Caco-2 (cell line): ENCODE results near the gene C2CD3. TPM values are rescaled to one million over a fixed set of nuclear protein-coding genes. Genes with fewer than 3 reads are reported as not detected.

Experiments used
- BruUV-seq: library from RNA; stranded (reverse); fragments of 400-500 nt; replicated peaks from 2 replicates; lab custom pipeline; 2021; lab: Mats Ljungman, UMichigan
- CTCF ChIA-PET: fragments of 300-600 bp; sonication (Branson Sonifier 250); formaldehyde crosslinking; loops from one replicate; lab custom pipeline; 2022; ENCODE audit warnings: antibody characterized with exemption; lab: Charles Lee
- POLR2A ChIA-PET: fragments of 300-600 bp; sonication (Branson Sonifier 250); formaldehyde crosslinking; loops from one replicate; lab custom pipeline; 2022; ENCODE audit warnings: antibody characterized with exemption; lab: Charles Lee
- DNase-seq, 2 experiments: peaks; one replicate each; pipeline versions ENCODE4 v3.0.0 to v3.0.0-alpha.2; 2020 to 2022
- H3K27me3 ChIP-seq: replicated peaks from 2 replicates; pipeline ENCODE4 v1.6.0; 2011; ENCODE audit warnings: low read length; ENCODE audit not compliant: control insufficient read depth, insufficient read depth
- H3K36me3 ChIP-seq: 2 replicates; pipeline ENCODE4 v1.5.1; 2011; ENCODE audit warnings: low read length; ENCODE audit not compliant: control insufficient read depth, insufficient read depth
- H3K4me1 ChIP-seq: fragments of 250-450 bp; sonication (Bioruptor Pico); 2 replicates; pipeline ENCODE4 v1.5.1; 2020; ENCODE audit warnings: mild to moderate bottlenecking
- H3K4me3 ChIP-seq: 2 replicates; pipeline ENCODE4 v1.5.1; 2011; ENCODE audit warnings: low read depth, mild to moderate bottlenecking, control low read depth, low read length
- H3K9me3 ChIP-seq: fragments of 250-450 bp; sonication (Bioruptor Pico); 2 replicates; pipeline ENCODE4 v1.5.1; 2020; ENCODE audit warnings: mild to moderate bottlenecking, moderate library complexity
- H3K27ac Mint-ChIP-seq: one replicate; pipeline ENCODE4 v1.8.0; 2022; ENCODE audit warnings: mixed read lengths; ENCODE audit not compliant: unreplicated experiment
- H3K27me3 Mint-ChIP-seq: one replicate; pipeline ENCODE4 v1.8.0; 2022; ENCODE audit warnings: mixed read lengths; ENCODE audit not compliant: insufficient read depth, unreplicated experiment
- H3K36me3 Mint-ChIP-seq: one replicate; pipeline ENCODE4 v1.8.0; 2022; ENCODE audit warnings: mild to moderate bottlenecking, mixed read lengths; ENCODE audit not compliant: insufficient read depth, unreplicated experiment
- H3K4me1 Mint-ChIP-seq: one replicate; pipeline ENCODE4 v1.8.0; 2022; ENCODE audit warnings: low read depth, mixed read lengths; ENCODE audit not compliant: unreplicated experiment
- H3K4me3 Mint-ChIP-seq: one replicate; pipeline ENCODE4 v1.8.0; 2022; ENCODE audit warnings: mild to moderate bottlenecking, moderate library complexity, mixed read lengths; ENCODE audit not compliant: unreplicated experiment
- H3K9me3 Mint-ChIP-seq: one replicate; pipeline ENCODE4 v1.8.0; 2022; ENCODE audit warnings: mixed read lengths; ENCODE audit not compliant: unreplicated experiment
- intact Hi-C: fragments of 100-400 bp; cut with micrococcal nuclease; formaldehyde crosslinking; loops from one replicate; pipeline ENCODE4 v1.10.0; 2022; ENCODE audit not compliant: unreplicated experiment
- total RNA-seq: library from RNA; stranded (reverse); gene quantifications from 2 replicates; pipeline ENCODE4 v1.2.3, GENCODE V29; 2022
- TF ChIP-seq, protein P1 (sequence below), 2 experiments: fragments of 200-600 bp in 1 of 2; IDR thresholded peaks; 1 replicate in 1 of 2; 2 replicates in 1 of 2; pipeline versions ENCODE4 v1.5.1 to v1.8.0; 2011 to 2022; ENCODE audit warnings: antibody characterized with exemption in 1 of 2, control low read depth in 1 of 2, inconsistent platforms in 1 of 2, low read depth in 1 of 2, low read length in 1 of 2, mild to moderate bottlenecking in 1 of 2, moderate library complexity in 1 of 2; ENCODE audit not compliant: insufficient read depth in 1 of 2, severe bottlenecking in 1 of 2, unreplicated experiment in 1 of 2

The C2CD3 gene
- total RNA-seq, 1 experiment from 2014 or later: 47.5 TPM

GRCh38 chr11:74168838-74169237, 2.0 kb downstream of the C2CD3 start:
- no peak overlapping the region for H3K27ac Mint-ChIP-seq
- no peak overlapping the region for H3K4me3 Mint-ChIP-seq
- TF ChIP-seq, protein P1, sequence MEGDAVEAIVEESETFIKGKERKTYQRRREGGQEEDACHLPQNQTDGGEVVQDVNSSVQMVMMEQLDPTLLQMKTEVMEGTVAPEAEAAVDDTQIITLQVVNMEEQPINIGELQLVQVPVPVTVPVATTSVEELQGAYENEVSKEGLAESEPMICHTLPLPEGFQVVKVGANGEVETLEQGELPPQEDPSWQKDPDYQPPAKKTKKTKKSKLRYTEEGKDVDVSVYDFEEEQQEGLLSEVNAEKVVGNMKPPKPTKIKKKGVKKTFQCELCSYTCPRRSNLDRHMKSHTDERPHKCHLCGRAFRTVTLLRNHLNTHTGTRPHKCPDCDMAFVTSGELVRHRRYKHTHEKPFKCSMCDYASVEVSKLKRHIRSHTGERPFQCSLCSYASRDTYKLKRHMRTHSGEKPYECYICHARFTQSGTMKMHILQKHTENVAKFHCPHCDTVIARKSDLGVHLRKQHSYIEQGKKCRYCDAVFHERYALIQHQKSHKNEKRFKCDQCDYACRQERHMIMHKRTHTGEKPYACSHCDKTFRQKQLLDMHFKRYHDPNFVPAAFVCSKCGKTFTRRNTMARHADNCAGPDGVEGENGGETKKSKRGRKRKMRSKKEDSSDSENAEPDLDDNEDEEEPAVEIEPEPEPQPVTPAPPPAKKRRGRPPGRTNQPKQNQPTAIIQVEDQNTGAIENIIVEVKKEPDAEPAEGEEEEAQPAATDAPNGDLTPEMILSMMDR (IDR thresholded peaks at IDR 0.05; ENCODE audit: insufficient read depth in 1 of 2, low read depth in 1 of 2, low read length in 1 of 2, severe bottlenecking in 1 of 2, unreplicated experiment in 1 of 2): no peak
- no peaks in the 10 kb centered on the region for H3K36me3 Mint-ChIP-seq
- H3K27me3 Mint-ChIP-seq: no peaks in the 10 kb centered on the region
- no peak for DNase-seq
- CTCF ChIA-PET: no interaction called here
- Histone ChIP-seq H3K4me3 (no peak overlapping the region), H3K36me3 (peaks cover 1% of the 10 kb centered on the region), H3K27me3 (no peaks in the 10 kb centered on the region), H3K9me3 (no peaks in the 10 kb centered on the region), H3K4me1 (peaks cover 21% of the 10 kb centered on the region)
- no peaks in the 10 kb centered on the region for H3K4me1 Mint-ChIP-seq
- intact Hi-C loops: no loop called here
- POLR2A ChIA-PET: no interaction called here
- no peaks in the 10 kb centered on the region for H3K9me3 Mint-ChIP-seq
- no TSS peak for BruUV-seq

- Histone ChIP-seq H3K36me3 (peaks cover 1% of the 10 kb centered on the region; the same call in 1 of the 2 replicates), H3K4me3 (no peak overlapping the region), H3K4me1 (no peaks in the 10 kb centered on the region), H3K9me3 (no peaks in the 10 kb centered on the region), H3K27me3 (no peaks in the 10 kb centered on the region)
- no peak overlapping the region for H3K27ac Mint-ChIP-seq
- intact Hi-C loops: no loop called here
- TF ChIP-seq, protein P1 (IDR thresholded peaks at IDR 0.05; ENCODE audit: insufficient read depth in 1 of 2, low read depth in 1 of 2, low read length in 1 of 2, severe bottlenecking in 1 of 2, unreplicated experiment in 1 of 2): no peak
- peaks cover 4% of the 10 kb centered on the region for H3K4me1 Mint-ChIP-seq
- ChIA-PET CTCF (no interaction called here), POLR2A (no interaction called here)
- BruUV-seq: no TSS peak
- no peaks in the 10 kb centered on the region for H3K27me3 Mint-ChIP-seq
- H3K9me3 Mint-ChIP-seq: no peaks in the 10 kb centered on the region
- DNase-seq: no peak
- H3K36me3 Mint-ChIP-seq: peaks cover 23% of the 10 kb centered on the region
- H3K4me3 Mint-ChIP-seq: no peak overlapping the region
These were observed 7.9 kb downstream of the C2CD3 start for GRCh38 chr11:74162681-74163467.

GRCh38 chr11:74159642-74160041, 11.2 kb downstream of the C2CD3 start:
- H3K4me3 ChIP-seq: no peak overlapping the region
- no peaks in the 10 kb centered on the region for H3K36me3 ChIP-seq
- H3K27me3 Mint-ChIP-seq: no peaks in the 10 kb centered on the region
- peaks cover 40% of the 10 kb centered on the region for H3K36me3 Mint-ChIP-seq
- intact Hi-C loops: no loop called here
- H3K27ac Mint-ChIP-seq: no peak overlapping the region
- DNase-seq: no peak
- no peaks in the 10 kb centered on the region for H3K9me3 ChIP-seq
- H3K4me3 Mint-ChIP-seq: no peak overlapping the region
- POLR2A ChIA-PET: no interaction called here
- H3K4me1 Mint-ChIP-seq: peaks cover 6% of the 10 kb centered on the region
- BruUV-seq: no TSS peak
- CTCF ChIA-PET: no interaction called here
- H3K4me1 ChIP-seq: no peaks in the 10 kb centered on the region
- H3K27me3 ChIP-seq: no peaks in the 10 kb centered on the region
- H3K9me3 Mint-ChIP-seq: no peaks in the 10 kb centered on the region
- TF ChIP-seq, protein P1 (IDR thresholded peaks at IDR 0.05; ENCODE audit: insufficient read depth in 1 of 2, low read depth in 1 of 2, low read length in 1 of 2, severe bottlenecking in 1 of 2, unreplicated experiment in 1 of 2): no peak
